HEK293 (cell line): ENCODE measurements around the gene DHFR.

ENCODE experiments used
- CTCF ChIA-PET: fragments of 350-600 bp; formaldehyde crosslinking; extraction: SDS; loops from one replicate; lab custom pipeline; 2021; ENCODE audit warnings: antibody characterized with exemption; lab: Yijun Ruan, JAX
- POLR2A ChIA-PET: fragments of 300-600 bp; formaldehyde crosslinking; extraction: SDS; loops from one replicate; lab custom pipeline; 2020; ENCODE audit warnings: antibody characterized with exemption, inconsistent platforms; lab: Yijun Ruan, JAX
- H3K27ac ChIP-seq: fragments of 200-500 bp; sonication (Bioruptor generic); 2 replicates; pipeline ENCODE4 v1.5.1; 2014; ENCODE audit warnings: low read depth, low read length, control low read depth, inconsistent platforms; ENCODE audit errors: extremely low read depth
- H3K36me3 ChIP-seq, 2 experiments: fragments of 200-500 bp in 1 of 2; sonication (Bioruptor generic) in 1 of 2; 1 replicate in 1 of 2; 2 replicates in 1 of 2; pipeline ENCODE4 v1.5.1; 2014 to 2017; ENCODE audit warnings: inconsistent platforms in 2 of 2, low read length in 2 of 2; ENCODE audit not compliant: control insufficient read depth in 2 of 2, insufficient read depth in 1 of 2
- H3K4me1 ChIP-seq: fragments of 200-500 bp; sonication (Bioruptor generic); 2 replicates; pipeline ENCODE4 v1.5.1; 2014; ENCODE audit warnings: mild to moderate bottlenecking, low read length, inconsistent platforms; ENCODE audit not compliant: control insufficient read depth, insufficient read depth
- H3K4me3 ChIP-seq: 2 replicates; pipeline ENCODE4 v1.5.1; 2011; ENCODE audit warnings: low read depth, mild to moderate bottlenecking, control low read depth, low read length, moderate library complexity
- H3K9me3 ChIP-seq: fragments of 200-500 bp; sonication (Bioruptor generic); 2 replicates; pipeline ENCODE4 v1.5.1; 2014; ENCODE audit warnings: low read depth, low read length, inconsistent platforms; ENCODE audit not compliant: control insufficient read depth, insufficient read depth
- HOXA7 ChIP-seq: sonication (generic); formaldehyde crosslinking; IDR thresholded peaks from 2 replicates; pipeline ENCODE4 v1.8.1; 2022; ENCODE audit warnings: missing genetic modification reagents, borderline replicate concordance
- KLF1 ChIP-seq: fragments of 450-650 bp; formaldehyde crosslinking; IDR thresholded peaks from 2 replicates; pipeline ENCODE4 v1.5.1; 2016; ENCODE audit warnings: missing biosample characterization, missing genetic modification characterization
- KLF16 ChIP-seq: fragments of 450-650 bp; formaldehyde crosslinking; IDR thresholded peaks from 2 replicates; pipeline ENCODE4 v1.5.1; 2017; ENCODE audit warnings: missing biosample characterization, missing genetic modification characterization
- MYNN ChIP-seq: fragments of 450-650 bp; formaldehyde crosslinking; IDR thresholded peaks from 2 replicates; pipeline ENCODE4 v1.5.1; 2016; ENCODE audit warnings: missing biosample characterization, missing genetic modification characterization, borderline replicate concordance
- OVOL3 ChIP-seq: fragments of 450-650 bp; formaldehyde crosslinking; IDR thresholded peaks from 2 replicates; pipeline ENCODE4 v1.5.1; 2016; ENCODE audit warnings: missing biosample characterization, missing genetic modification characterization
- ZBTB20 ChIP-seq: fragments of 450-650 bp; formaldehyde crosslinking; IDR thresholded peaks from 2 replicates; pipeline ENCODE4 v1.5.1; 2016; ENCODE audit warnings: missing biosample characterization, missing genetic modification characterization
- ZFP3 ChIP-seq: fragments of 450-650 bp; formaldehyde crosslinking; IDR thresholded peaks from 2 replicates; pipeline ENCODE4 v1.5.1; 2016; ENCODE audit warnings: low read depth, missing biosample characterization, missing genetic modification characterization
- ZNF221 ChIP-seq: fragments of 450-650 bp; formaldehyde crosslinking; IDR thresholded peaks from 2 replicates; pipeline ENCODE4 v1.5.1; 2017; ENCODE audit warnings: missing biosample characterization, missing genetic modification characterization, borderline replicate concordance
- ZNF24 ChIP-seq: fragments of 450-650 bp; formaldehyde crosslinking; IDR thresholded peaks from 2 replicates; pipeline ENCODE4 v1.5.1; 2016; ENCODE audit warnings: missing biosample characterization, missing genetic modification characterization
- ZNF266 ChIP-seq: fragments of 450-650 bp; formaldehyde crosslinking; IDR thresholded peaks from 2 replicates; pipeline ENCODE4 v1.5.1; 2016; ENCODE audit warnings: missing biosample characterization, missing genetic modification characterization, low read depth
- ZNF394 ChIP-seq: fragments of 450-650 bp; formaldehyde crosslinking; IDR thresholded peaks from 2 replicates; pipeline ENCODE4 v1.5.1; 2016; ENCODE audit warnings: missing biosample characterization, missing genetic modification characterization, mild to moderate bottlenecking, moderate library complexity, borderline replicate concordance
- ZNF501 ChIP-seq: fragments of 450-650 bp; formaldehyde crosslinking; IDR thresholded peaks from 2 replicates; pipeline ENCODE4 v1.5.1; 2016; ENCODE audit warnings: missing biosample characterization, missing genetic modification characterization
- ZNF623 ChIP-seq: fragments of 450-650 bp; formaldehyde crosslinking; IDR thresholded peaks from 2 replicates; pipeline ENCODE4 v1.5.1; 2016; ENCODE audit warnings: missing biosample characterization, missing genetic modification characterization
- ZNF624 ChIP-seq: fragments of 450-650 bp; formaldehyde crosslinking; IDR thresholded peaks from 2 replicates; pipeline ENCODE4 v1.5.1; 2017; ENCODE audit warnings: missing biosample characterization, missing genetic modification characterization
- ZNF654 ChIP-seq: fragments of 450-650 bp; formaldehyde crosslinking; IDR thresholded peaks from 2 replicates; pipeline ENCODE4 v1.5.1; 2016; ENCODE audit warnings: low read depth, missing biosample characterization, missing genetic modification characterization
- ZNF747 ChIP-seq: fragments of 450-650 bp; formaldehyde crosslinking; IDR thresholded peaks from 2 replicates; pipeline ENCODE4 v1.5.1; 2016; ENCODE audit warnings: missing biosample characterization, missing genetic modification characterization
- ZSCAN30 ChIP-seq: fragments of 450-650 bp; IDR thresholded peaks from 2 replicates; pipeline ENCODE4 v1.5.1; 2018; ENCODE audit warnings: missing biosample characterization, mild to moderate bottlenecking, missing genetic modification characterization, moderate library complexity
- TF ChIP-seq, protein P1 (sequence below): fragments of 450-650 bp; formaldehyde crosslinking; IDR thresholded peaks from 2 replicates; pipeline ENCODE4 v1.5.1; 2016; ENCODE audit warnings: missing biosample characterization, missing genetic modification characterization
- TF ChIP-seq, protein P2 (sequence below): fragments of 450-650 bp; formaldehyde crosslinking; IDR thresholded peaks from 2 replicates; pipeline ENCODE4 v1.5.1; 2017; ENCODE audit warnings: missing biosample characterization, missing genetic modification characterization
- TF ChIP-seq, protein P3 (sequence below): fragments of 450-650 bp; formaldehyde crosslinking; IDR thresholded peaks from 2 replicates; pipeline ENCODE4 v1.5.1; 2017; ENCODE audit warnings: missing biosample characterization, missing genetic modification characterization

The DHFR gene

DNA sequence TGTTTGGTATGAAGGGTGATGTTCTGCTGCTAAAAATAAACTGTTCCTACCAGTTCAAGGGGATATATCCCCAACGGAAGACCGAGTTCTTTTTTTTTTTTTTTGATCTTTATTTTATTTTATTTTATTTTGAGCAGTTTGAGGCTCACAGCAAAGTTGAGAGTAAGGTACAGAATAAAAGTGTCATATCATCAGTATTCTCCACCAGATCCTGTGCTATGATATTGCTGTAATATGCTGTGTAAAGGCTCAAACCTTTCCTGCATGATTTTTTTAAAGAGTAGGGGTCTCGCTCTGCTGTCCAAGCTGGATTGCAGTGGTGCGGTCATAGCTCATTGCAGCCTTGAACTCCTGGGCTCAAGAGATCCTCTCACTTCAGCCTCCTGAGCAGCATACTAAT, 34.8 kb upstream of the DHFR start:
- Histone ChIP-seq H3K4me3 (no peak overlapping the region), H3K27ac (no peak overlapping the region), H3K4me1 (no peaks in the 10 kb centered on the region), H3K9me3 (no peaks in the 10 kb centered on the region), H3K36me3 (no peaks in the 10 kb centered on the region; a peak in 1 of 3 replicates)
- POLR2A ChIA-PET, result no interaction called here
- CTCF ChIA-PET, result interaction anchor here (0.6 to 2.1 kb wide), 2 partner anchors 476 to 506 kb away, joined by 3 to 6 read pairs; no protein-coding TSS in a partner anchor
- TF ChIP-seq ZFP3 (tag by site-specific recombination), result no peak
- TF ChIP-seq, protein P1, sequence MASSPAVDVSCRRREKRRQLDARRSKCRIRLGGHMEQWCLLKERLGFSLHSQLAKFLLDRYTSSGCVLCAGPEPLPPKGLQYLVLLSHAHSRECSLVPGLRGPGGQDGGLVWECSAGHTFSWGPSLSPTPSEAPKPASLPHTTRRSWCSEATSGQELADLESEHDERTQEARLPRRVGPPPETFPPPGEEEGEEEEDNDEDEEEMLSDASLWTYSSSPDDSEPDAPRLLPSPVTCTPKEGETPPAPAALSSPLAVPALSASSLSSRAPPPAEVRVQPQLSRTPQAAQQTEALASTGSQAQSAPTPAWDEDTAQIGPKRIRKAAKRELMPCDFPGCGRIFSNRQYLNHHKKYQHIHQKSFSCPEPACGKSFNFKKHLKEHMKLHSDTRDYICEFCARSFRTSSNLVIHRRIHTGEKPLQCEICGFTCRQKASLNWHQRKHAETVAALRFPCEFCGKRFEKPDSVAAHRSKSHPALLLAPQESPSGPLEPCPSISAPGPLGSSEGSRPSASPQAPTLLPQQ (tag by site-specific recombination), result no peak
- TF ChIP-seq, protein P2, sequence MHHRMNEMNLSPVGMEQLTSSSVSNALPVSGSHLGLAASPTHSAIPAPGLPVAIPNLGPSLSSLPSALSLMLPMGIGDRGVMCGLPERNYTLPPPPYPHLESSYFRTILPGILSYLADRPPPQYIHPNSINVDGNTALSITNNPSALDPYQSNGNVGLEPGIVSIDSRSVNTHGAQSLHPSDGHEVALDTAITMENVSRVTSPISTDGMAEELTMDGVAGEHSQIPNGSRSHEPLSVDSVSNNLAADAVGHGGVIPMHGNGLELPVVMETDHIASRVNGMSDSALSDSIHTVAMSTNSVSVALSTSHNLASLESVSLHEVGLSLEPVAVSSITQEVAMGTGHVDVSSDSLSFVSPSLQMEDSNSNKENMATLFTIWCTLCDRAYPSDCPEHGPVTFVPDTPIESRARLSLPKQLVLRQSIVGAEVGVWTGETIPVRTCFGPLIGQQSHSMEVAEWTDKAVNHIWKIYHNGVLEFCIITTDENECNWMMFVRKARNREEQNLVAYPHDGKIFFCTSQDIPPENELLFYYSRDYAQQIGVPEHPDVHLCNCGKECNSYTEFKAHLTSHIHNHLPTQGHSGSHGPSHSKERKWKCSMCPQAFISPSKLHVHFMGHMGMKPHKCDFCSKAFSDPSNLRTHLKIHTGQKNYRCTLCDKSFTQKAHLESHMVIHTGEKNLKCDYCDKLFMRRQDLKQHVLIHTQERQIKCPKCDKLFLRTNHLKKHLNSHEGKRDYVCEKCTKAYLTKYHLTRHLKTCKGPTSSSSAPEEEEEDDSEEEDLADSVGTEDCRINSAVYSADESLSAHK (tag by site-specific recombination), result no peak
- no peak for TF ChIP-seq MYNN (tag by site-specific recombination)
- no peak for TF ChIP-seq ZBTB20 (tag by site-specific recombination)
- TF ChIP-seq ZNF624, result no peak
- no peak for TF ChIP-seq ZNF394 (tag by site-specific recombination)
- no peak for TF ChIP-seq ZNF24 (tag by site-specific recombination)
- no peak for TF ChIP-seq ZNF747 (tag by site-specific recombination)
- no peak for TF ChIP-seq KLF1 (tag by site-specific recombination)
- TF ChIP-seq, protein P3, sequence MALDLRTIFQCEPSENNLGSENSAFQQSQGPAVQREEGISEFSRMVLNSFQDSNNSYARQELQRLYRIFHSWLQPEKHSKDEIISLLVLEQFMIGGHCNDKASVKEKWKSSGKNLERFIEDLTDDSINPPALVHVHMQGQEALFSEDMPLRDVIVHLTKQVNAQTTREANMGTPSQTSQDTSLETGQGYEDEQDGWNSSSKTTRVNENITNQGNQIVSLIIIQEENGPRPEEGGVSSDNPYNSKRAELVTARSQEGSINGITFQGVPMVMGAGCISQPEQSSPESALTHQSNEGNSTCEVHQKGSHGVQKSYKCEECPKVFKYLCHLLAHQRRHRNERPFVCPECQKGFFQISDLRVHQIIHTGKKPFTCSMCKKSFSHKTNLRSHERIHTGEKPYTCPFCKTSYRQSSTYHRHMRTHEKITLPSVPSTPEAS (tag by site-specific recombination), result no peak
- TF ChIP-seq ZNF221, result no peak
- TF ChIP-seq OVOL3 (tag by site-specific recombination), result no peak
- TF ChIP-seq KLF16 (tag by site-specific recombination), result no peak
- TF ChIP-seq ZSCAN30, result no peak
- no peak for TF ChIP-seq ZNF266 (tag by site-specific recombination)
- TF ChIP-seq, all 188 proteins: peak for 0

GRCh38 chr5:80688648-80689420, 34.1 kb upstream of the DHFR start:
- POLR2A ChIA-PET, result no interaction called here
- H3K4me3 ChIP-seq, result no peak overlapping the region
- H3K9me3 ChIP-seq, result no peaks in the 10 kb centered on the region

DNA sequence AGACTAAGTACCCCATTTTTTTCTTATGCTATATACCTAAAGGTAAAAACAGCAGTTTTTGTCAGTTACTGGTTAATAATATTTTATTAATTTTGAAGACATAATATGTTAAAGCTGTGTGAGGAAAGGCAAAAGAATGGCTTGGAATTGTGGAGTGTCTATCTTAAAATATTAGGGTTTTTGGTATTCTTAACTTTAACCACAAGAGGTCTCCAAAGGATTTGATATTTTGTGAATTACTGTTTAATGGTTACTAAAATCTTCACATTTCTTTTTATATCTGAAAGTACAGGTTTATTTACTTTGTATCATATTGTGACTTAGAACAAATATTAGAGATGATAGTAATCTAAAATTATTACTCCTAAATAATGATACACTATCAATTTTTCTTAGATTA, 32.0 kb upstream of the DHFR start:
- CTCF ChIA-PET, result interaction anchor here (0.6 to 2.9 kb wide), 12 partner anchors 10 to 1539 kb away, joined by 3 to 15 read pairs (median 4); no protein-coding TSS in a partner anchor
- H3K36me3 ChIP-seq, result peaks cover 0 to 12% of the 10 kb centered on the region in 2 experiments; a peak in 2 of 3 replicates
- H3K4me1 ChIP-seq, result no peaks in the 10 kb centered on the region
- H3K4me3 ChIP-seq, result no peak overlapping the region
- peak; percentile 62 for TF ChIP-seq ZNF654 (tag by site-specific recombination)
- TF ChIP-seq ZNF501 (tag by site-specific recombination), result no peak
- no peak for TF ChIP-seq HOXA7 (CRISPR knock-in tag)
- no peaks in the 10 kb centered on the region for H3K9me3 ChIP-seq
- POLR2A ChIA-PET, result no interaction called here
- no peak overlapping the region for H3K27ac ChIP-seq

More at GRCh38 chr5:80688648-80689420, 34.1 kb upstream of the DHFR start:
- CTCF ChIA-PET, result interaction anchor here (0.6 to 2.2 kb wide), 5 partner anchors 16 to 1537 kb away, joined by 3 to 8 read pairs (median 6); no protein-coding TSS in a partner anchor
- H3K36me3 ChIP-seq, result no peaks in the 10 kb centered on the region; a peak in 1 of 3 replicates
- TF ChIP-seq ZNF623 (tag by site-specific recombination), result no peak
- TF ChIP-seq, all 188 proteins: peak for 0
- Histone ChIP-seq H3K4me1 (no peaks in the 10 kb centered on the region), H3K27ac (no peak overlapping the region)
